OCI-LY7 (cell line): ENCODE results near the gene OR2T27.
"Not testable (repeated sequence)": the region's sequence is repeated elsewhere in the genome, so short reads cannot be mapped to it uniquely, and the experiment has no call there.

ENCODE experiments used
- EZH2phosphoT487 ChIP-seq: fragments of 200-600 bp; sonication (generic); IDR thresholded peaks from 2 replicates; pipeline ENCODE4 v1.6.1; 2018; ENCODE audit warnings: low read depth, borderline replicate concordance, mild to moderate bottlenecking, mixed run types, antibody characterized with exemption, low read length, moderate library complexity, mixed read lengths
- TF ChIP-seq, protein P1 (sequence below): fragments of 200-600 bp; sonication (generic); conservative IDR thresholded peaks from 2 replicates; pipeline ENCODE4 v1.5.1; 2014; ENCODE audit warnings: mild to moderate bottlenecking, antibody characterized with exemption, low read length, moderate library complexity, mixed read lengths

DNA sequence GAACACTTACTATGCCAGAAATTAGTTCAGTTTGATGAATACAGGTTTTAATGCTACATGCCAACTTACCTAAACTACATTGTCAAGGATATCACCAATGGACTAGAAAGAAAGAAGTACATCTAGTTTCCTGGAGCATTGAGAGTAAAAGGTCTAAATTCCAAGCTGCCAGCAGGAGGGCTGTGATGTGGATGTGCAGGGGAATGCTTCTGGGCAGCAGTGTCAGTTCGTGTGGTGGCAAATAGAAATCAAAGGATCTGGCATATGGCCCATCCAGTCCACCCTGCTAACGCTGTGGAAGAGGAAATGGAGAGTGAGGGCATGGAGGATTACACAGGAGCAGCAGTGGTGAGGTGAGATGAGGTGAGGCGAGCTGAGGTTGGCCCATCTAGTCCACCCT lies 10.2 kb downstream of the OR2T27 start, which contains the start of gene OR2T35:
- TF ChIP-seq, protein P1, sequence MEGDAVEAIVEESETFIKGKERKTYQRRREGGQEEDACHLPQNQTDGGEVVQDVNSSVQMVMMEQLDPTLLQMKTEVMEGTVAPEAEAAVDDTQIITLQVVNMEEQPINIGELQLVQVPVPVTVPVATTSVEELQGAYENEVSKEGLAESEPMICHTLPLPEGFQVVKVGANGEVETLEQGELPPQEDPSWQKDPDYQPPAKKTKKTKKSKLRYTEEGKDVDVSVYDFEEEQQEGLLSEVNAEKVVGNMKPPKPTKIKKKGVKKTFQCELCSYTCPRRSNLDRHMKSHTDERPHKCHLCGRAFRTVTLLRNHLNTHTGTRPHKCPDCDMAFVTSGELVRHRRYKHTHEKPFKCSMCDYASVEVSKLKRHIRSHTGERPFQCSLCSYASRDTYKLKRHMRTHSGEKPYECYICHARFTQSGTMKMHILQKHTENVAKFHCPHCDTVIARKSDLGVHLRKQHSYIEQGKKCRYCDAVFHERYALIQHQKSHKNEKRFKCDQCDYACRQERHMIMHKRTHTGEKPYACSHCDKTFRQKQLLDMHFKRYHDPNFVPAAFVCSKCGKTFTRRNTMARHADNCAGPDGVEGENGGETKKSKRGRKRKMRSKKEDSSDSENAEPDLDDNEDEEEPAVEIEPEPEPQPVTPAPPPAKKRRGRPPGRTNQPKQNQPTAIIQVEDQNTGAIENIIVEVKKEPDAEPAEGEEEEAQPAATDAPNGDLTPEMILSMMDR = not testable (repeated sequence)
- TF ChIP-seq EZH2phosphoT487 = not testable (repeated sequence)
